ENCODE results near the gene PPM1L.

DNA sequence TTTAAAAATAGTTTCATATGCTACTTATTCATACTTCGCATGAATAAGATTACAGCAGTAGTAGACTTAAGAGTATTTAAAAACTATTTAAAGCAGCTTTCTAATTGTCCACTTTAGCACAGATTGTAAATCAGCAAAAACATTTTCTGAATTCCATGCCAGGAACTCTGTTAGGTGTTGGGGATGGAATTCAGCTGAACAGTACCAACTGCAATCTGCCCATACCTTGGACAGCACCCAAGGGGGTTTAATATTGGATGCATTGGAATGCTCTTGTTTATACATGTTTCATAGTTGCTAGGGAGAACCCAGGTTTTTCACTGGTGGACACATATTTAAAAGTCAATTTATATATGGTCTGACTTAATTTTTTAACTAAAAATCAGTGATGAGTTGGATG is 74.8 kb downstream of the PPM1L start:
- TF ChIP-seq, protein P1, sequence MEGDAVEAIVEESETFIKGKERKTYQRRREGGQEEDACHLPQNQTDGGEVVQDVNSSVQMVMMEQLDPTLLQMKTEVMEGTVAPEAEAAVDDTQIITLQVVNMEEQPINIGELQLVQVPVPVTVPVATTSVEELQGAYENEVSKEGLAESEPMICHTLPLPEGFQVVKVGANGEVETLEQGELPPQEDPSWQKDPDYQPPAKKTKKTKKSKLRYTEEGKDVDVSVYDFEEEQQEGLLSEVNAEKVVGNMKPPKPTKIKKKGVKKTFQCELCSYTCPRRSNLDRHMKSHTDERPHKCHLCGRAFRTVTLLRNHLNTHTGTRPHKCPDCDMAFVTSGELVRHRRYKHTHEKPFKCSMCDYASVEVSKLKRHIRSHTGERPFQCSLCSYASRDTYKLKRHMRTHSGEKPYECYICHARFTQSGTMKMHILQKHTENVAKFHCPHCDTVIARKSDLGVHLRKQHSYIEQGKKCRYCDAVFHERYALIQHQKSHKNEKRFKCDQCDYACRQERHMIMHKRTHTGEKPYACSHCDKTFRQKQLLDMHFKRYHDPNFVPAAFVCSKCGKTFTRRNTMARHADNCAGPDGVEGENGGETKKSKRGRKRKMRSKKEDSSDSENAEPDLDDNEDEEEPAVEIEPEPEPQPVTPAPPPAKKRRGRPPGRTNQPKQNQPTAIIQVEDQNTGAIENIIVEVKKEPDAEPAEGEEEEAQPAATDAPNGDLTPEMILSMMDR (IDR thresholded peaks at IDR 0.05), result no peak
- TF ChIP-seq POLR2A (IDR thresholded peaks at IDR 0.05; ENCODE audit: low read depth) (no peak), EP300 (IDR thresholded peaks at IDR 0.05) (no peak), POLR2AphosphoS5 (IDR thresholded peaks at IDR 0.05) (no peak)
